Measurements from ENCODE around the gene PANX3. TPM values are rescaled to one million over a fixed set of nuclear protein-coding genes. Genes with fewer than 3 reads are reported as not detected.

The PANX3 gene
- total and polyA plus RNA-seq, 9 of the 15 experiments (the other 6 are each of a cell fraction or from before 2014, with no cell fraction given), result 0.09 to 0.69 (median 0.39) TPM

- TF ChIP-seq SNRNP70 (optimal IDR thresholded peaks at IDR 0.05; ENCODE audit: low read depth, low read length) (no peak), POU5F1 (IDR thresholded peaks at IDR 0.05; ENCODE audit: borderline replicate concordance, low read depth, low read length, partially characterized antibody) (no peak), MEF2D (tag; conservative IDR thresholded peaks at IDR 0.05; ENCODE audit: low read depth) (no peak), OTX1 (CRISPR knock-in tag; IDR thresholded peaks at IDR 0.05) (no peak), KDM4B (IDR thresholded peaks at IDR 0.05; ENCODE audit: borderline replicate concordance in 2 of 2, low read depth in 1 of 2) (no peak), KLF6 (CRISPR knock-in tag; IDR thresholded peaks at IDR 0.05; ENCODE audit: borderline replicate concordance) (no peak), ZHX1 (conservative IDR thresholded peaks at IDR 0.05; ENCODE audit: low read length) (no peak), ZNF431 (CRISPR knock-in tag; IDR thresholded peaks at IDR 0.05) (no peak), TCF7 (IDR thresholded peaks at IDR 0.05; ENCODE audit: borderline replicate concordance) (no peak), NR2C1 (IDR thresholded peaks at IDR 0.05) (no peak), NR2C1 (tag; IDR thresholded peaks at IDR 0.05) (0 out of 2 replicates have a peak, but pooled peaks have one; percentile 16), SETDB1 (IDR thresholded peaks at IDR 0.05; ENCODE audit: low read length) (no peak), HSF4 (CRISPR knock-in tag; IDR thresholded peaks at IDR 0.05; ENCODE audit: borderline replicate concordance) (no peak), DLX4 (CRISPR knock-in tag; IDR thresholded peaks at IDR 0.05) (no peak), NR4A1 (CRISPR knock-in tag; IDR thresholded peaks at IDR 0.05) (no peak), NR4A1 (tag; IDR thresholded peaks at IDR 0.05) (no peak), STAT5B (CRISPR knock-in tag; IDR thresholded peaks at IDR 0.05) (no peak), ADNP (tag; IDR thresholded peaks at IDR 0.05) (peak; percentile 48; the same call in 1 of the 2 replicates), NFE2L1 (tag; IDR thresholded peaks at IDR 0.05; ENCODE audit: borderline replicate concordance, low read depth) (no peak), ZNF316 (IDR thresholded peaks at IDR 0.05) (no peak), ATF3 (IDR thresholded peaks at IDR 0.05) (peak; percentile 80), ATF3 (CRISPR knock-in tag; conservative IDR thresholded peaks at IDR 0.05) (no peak), ZNF449 (CRISPR knock-in tag; IDR thresholded peaks at IDR 0.05) (no peak), TRIM24 (IDR thresholded peaks at IDR 0.05) (peak; percentile 6 to 31; a peak in 1 of 4 replicates), NFIC (IDR thresholded peaks at IDR 0.05) (no peak)
Observed at GRCh38 chr11:124643605-124644425, 32.6 kb downstream of the PANX3 start (continued).

All from K562 (cell line).